Astrocyte (in vitro differentiated cells and primary cell): ENCODE measurements around the gene SNRPD3. TPM values are rescaled to one million over a fixed set of nuclear protein-coding genes. Genes with fewer than 3 reads are reported as not detected.

Source experiments
- DNase-seq: peaks from one replicate; pipeline ENCODE4 v3.0.0-alpha.2; 2010; ENCODE audit warnings: low read depth
- FAIRE-seq: peaks from 2 replicates; lab custom pipeline; 2011; peaks lifted over from hg19 to GRCh38; lab: Jason Lieb, UNC
- H2AFZ ChIP-seq: 2 replicates; pipeline ENCODE4 v1.6.0; 2012; ENCODE audit warnings: low read depth, low read length, inconsistent platforms
- H3K27ac ChIP-seq: 2 replicates; pipeline ENCODE4 v1.5.1; 2011; ENCODE audit warnings: low read depth, low read length, inconsistent platforms
- H3K27me3 ChIP-seq: 2 replicates; pipeline ENCODE4 v1.6.0; 2011; ENCODE audit warnings: low read length, inconsistent platforms; ENCODE audit not compliant: insufficient read depth
- H3K36me3 ChIP-seq: 2 replicates; pipeline ENCODE4 v1.5.1; 2011; ENCODE audit warnings: low read length, inconsistent platforms; ENCODE audit not compliant: insufficient read depth
- H3K4me1 ChIP-seq: 2 replicates; pipeline ENCODE4 v1.5.1; 2011; ENCODE audit warnings: low read length, inconsistent platforms; ENCODE audit not compliant: insufficient read depth
- H3K4me2 ChIP-seq: 2 replicates; pipeline ENCODE4 v1.6.0; 2012; ENCODE audit warnings: low read length, inconsistent platforms
- H3K4me3 ChIP-seq: 2 replicates; pipeline ENCODE4 v1.5.1; 2011; ENCODE audit warnings: low read depth, mild to moderate bottlenecking, low read length, inconsistent platforms; ENCODE audit not compliant: insufficient read depth
- H3K79me2 ChIP-seq: 2 replicates; pipeline ENCODE4 v1.6.0; 2012; ENCODE audit warnings: mild to moderate bottlenecking, low read length, inconsistent platforms; ENCODE audit not compliant: insufficient read depth
- H3K9ac ChIP-seq: 2 replicates; pipeline ENCODE4 v1.6.0; 2012; ENCODE audit warnings: mild to moderate bottlenecking, low read length, inconsistent platforms
- H3K9me3 ChIP-seq: 2 replicates; pipeline ENCODE4 v1.5.1; 2012; ENCODE audit warnings: low read depth, mild to moderate bottlenecking, low read length, inconsistent platforms; ENCODE audit not compliant: insufficient read depth
- H4K20me1 ChIP-seq: 2 replicates; pipeline ENCODE4 v1.6.0; 2012; ENCODE audit warnings: low read length, inconsistent platforms; ENCODE audit not compliant: insufficient read depth
- H3K27ac Mint-ChIP-seq: one replicate; pipeline ENCODE4 v1.8.0; 2021; ENCODE audit warnings: mild to moderate bottlenecking, mixed read lengths; ENCODE audit not compliant: unreplicated experiment
- H3K27me3 Mint-ChIP-seq: one replicate; pipeline ENCODE4 v1.8.0; 2021; ENCODE audit warnings: low read depth, mixed read lengths; ENCODE audit not compliant: unreplicated experiment
- H3K36me3 Mint-ChIP-seq: one replicate; pipeline ENCODE4 v1.8.0; 2021; ENCODE audit warnings: low read depth, mixed read lengths; ENCODE audit not compliant: unreplicated experiment
- H3K4me1 Mint-ChIP-seq: one replicate; pipeline ENCODE4 v1.8.0; 2021; ENCODE audit warnings: low read depth, mixed read lengths; ENCODE audit not compliant: unreplicated experiment
- H3K4me3 Mint-ChIP-seq: one replicate; pipeline ENCODE4 v1.8.0; 2021; ENCODE audit warnings: mild to moderate bottlenecking, moderate library complexity, mixed read lengths; ENCODE audit not compliant: unreplicated experiment
- H3K9me3 Mint-ChIP-seq: one replicate; pipeline ENCODE4 v1.8.0; 2021; ENCODE audit warnings: mild to moderate bottlenecking, mixed read lengths; ENCODE audit not compliant: unreplicated experiment
- EZH2 ChIP-seq: IDR thresholded peaks from 2 replicates; pipeline ENCODE4 v1.6.1; 2012; ENCODE audit warnings: mild to moderate bottlenecking, low read length, inconsistent platforms; ENCODE audit not compliant: insufficient read depth
- total RNA-seq: library from RNA; stranded (reverse); gene quantifications from 2 replicates; pipeline ENCODE4 v1.2.1, GENCODE V29; 2021
- TF ChIP-seq, protein P1 (sequence below): IDR thresholded peaks from 2 replicates; pipeline ENCODE4 v1.5.1; 2011; ENCODE audit warnings: low read depth, mild to moderate bottlenecking, inconsistent platforms, low read length, moderate library complexity; ENCODE audit not compliant: insufficient read depth

The SNRPD3 gene
- total RNA-seq, 1 donor from 2014 or later: 97.3 TPM

DNA sequence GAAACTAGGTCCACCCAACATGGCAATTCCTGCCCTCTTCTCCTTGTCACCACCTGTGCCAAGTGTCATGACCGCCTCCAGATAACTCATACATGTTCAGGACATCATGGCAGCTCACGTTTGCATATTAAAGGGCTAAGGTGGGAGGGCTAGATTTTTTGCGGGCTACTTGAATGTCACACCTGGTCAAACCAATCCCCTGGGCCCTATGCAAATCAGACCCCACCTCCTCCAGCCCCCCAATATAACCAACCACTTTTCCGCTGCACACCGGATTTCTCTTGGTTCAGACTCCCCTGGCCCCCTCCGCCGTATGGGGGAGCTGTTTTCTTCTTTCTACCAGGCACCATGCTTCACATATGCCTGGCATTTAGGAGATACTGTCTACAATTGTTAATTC lies 48.1 kb upstream of the SNRPD3 start:
- Histone ChIP-seq H3K27me3 (no peaks in the 10 kb centered on the region), H3K4me2 (no peak overlapping the region), H3K9me3 (no peaks in the 10 kb centered on the region), H3K4me1 (peaks cover 6% of the 10 kb centered on the region), H3K36me3 (no peaks in the 10 kb centered on the region), H2AFZ (no peak overlapping the region), H3K4me3 (no peak overlapping the region), H3K9ac (no peak overlapping the region), H3K27ac (no peak overlapping the region), H3K79me2 (no peaks in the 10 kb centered on the region), H4K20me1 (no peaks in the 10 kb centered on the region)
- TF ChIP-seq, protein P1, sequence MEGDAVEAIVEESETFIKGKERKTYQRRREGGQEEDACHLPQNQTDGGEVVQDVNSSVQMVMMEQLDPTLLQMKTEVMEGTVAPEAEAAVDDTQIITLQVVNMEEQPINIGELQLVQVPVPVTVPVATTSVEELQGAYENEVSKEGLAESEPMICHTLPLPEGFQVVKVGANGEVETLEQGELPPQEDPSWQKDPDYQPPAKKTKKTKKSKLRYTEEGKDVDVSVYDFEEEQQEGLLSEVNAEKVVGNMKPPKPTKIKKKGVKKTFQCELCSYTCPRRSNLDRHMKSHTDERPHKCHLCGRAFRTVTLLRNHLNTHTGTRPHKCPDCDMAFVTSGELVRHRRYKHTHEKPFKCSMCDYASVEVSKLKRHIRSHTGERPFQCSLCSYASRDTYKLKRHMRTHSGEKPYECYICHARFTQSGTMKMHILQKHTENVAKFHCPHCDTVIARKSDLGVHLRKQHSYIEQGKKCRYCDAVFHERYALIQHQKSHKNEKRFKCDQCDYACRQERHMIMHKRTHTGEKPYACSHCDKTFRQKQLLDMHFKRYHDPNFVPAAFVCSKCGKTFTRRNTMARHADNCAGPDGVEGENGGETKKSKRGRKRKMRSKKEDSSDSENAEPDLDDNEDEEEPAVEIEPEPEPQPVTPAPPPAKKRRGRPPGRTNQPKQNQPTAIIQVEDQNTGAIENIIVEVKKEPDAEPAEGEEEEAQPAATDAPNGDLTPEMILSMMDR: no peak
- TF ChIP-seq EZH2: no peak
- Mint-ChIP-seq H3K36me3 (no peaks in the 10 kb centered on the region), H3K27me3 (peaks cover 15% of the 10 kb centered on the region), H3K9me3 (no peaks in the 10 kb centered on the region), H3K4me1 (peaks cover 15% of the 10 kb centered on the region), H3K4me3 (no peak overlapping the region), H3K27ac (no peak overlapping the region)
- DNase-seq (no peak), FAIRE-seq (no peak)

DNA sequence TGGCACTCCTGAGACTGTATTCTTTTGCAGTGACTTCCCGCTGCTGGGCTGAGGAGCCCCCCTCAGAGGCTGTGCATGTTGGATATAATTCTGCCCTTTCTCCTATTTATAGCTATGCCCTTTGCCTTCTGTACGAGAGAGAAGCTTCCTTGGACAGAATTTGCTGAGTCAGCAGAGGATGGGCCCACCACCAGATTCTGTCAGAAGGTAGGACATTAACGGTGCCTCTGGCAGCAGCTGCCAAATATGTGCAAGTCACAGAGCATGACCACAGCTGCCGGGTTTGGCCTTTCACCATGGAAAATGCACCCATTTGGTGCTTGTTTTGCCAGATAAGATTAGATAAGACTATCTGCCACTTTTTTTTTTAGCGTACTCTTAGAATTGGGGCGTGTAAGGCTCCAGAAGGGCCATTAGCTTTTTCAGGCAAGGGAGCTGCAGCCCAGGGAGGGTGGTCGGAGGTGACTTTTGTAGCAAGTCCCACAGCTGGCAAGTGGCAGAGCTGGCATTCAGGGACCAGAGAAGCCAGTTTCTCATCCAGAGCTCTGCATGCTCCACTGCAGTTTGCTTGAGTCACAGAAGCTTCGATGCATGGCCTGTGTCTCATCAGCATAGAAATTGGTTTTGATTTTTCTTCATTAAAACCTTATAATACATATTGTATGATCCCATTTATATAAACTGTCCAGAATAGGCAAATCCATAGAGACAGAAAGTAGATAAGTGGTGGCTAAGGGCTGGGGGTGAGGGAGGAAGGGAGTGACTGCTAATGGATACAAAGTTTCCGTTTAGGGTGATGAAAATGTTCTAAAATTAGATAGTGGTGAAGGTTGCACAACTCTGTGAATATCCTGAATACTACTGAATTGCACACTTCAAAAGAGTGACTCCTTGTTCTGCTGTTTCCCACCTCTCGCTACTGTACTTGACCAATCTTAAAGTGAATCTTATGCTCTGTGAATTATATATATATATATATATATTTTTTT lies 44.9 kb upstream of the SNRPD3 start:
- no peak overlapping the region for H3K9ac ChIP-seq
- no peaks in the 10 kb centered on the region for H3K36me3 Mint-ChIP-seq
- DNase-seq: peak; percentile 74
- peak overlapping the region; percentile 58 for H3K27ac Mint-ChIP-seq
- no peak for TF ChIP-seq EZH2
- TF ChIP-seq, protein P1: no peak
- peaks cover 20% of the 10 kb centered on the region for H3K27me3 Mint-ChIP-seq
- no peak overlapping the region for H2AFZ ChIP-seq
- H4K20me1 ChIP-seq: no peaks in the 10 kb centered on the region
- no peak for FAIRE-seq
- H3K4me3 Mint-ChIP-seq: peak overlapping the region; percentile 15
- peaks cover 17% of the 10 kb centered on the region for H3K4me1 Mint-ChIP-seq
- no peak overlapping the region for H3K4me3 ChIP-seq
- H3K9me3 ChIP-seq: no peaks in the 10 kb centered on the region
- H3K79me2 ChIP-seq: no peaks in the 10 kb centered on the region
- H3K27ac ChIP-seq: no peak overlapping the region
- peaks cover 13% of the 10 kb centered on the region for H3K27me3 ChIP-seq
- no peak overlapping the region for H3K4me2 ChIP-seq
- no peaks in the 10 kb centered on the region for H3K36me3 ChIP-seq
- H3K4me1 ChIP-seq: peaks cover 7% of the 10 kb centered on the region
- H3K9me3 Mint-ChIP-seq: no peaks in the 10 kb centered on the region

DNA sequence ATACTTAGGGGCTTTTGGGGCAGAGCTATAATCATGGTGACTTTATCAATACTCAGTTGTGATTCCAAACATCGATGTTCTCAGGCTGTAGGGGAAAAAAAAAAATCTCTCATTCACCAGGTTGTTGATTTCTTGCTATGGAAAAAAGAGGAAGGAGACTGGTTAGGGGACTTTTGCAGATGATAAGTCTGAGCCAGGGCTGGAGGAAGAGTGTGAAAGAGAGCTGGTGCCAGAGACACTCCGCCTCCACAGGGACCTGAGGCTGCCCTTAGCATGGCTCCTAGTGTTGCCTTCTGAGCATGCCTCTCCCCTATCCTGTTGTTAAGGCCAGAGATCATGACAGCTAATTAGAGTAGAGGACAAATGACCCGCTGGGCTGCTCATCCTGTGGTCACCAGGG lies 43.8 kb upstream of the SNRPD3 start:
- Histone ChIP-seq H3K36me3 (no peaks in the 10 kb centered on the region), H3K4me3 (no peak overlapping the region), H4K20me1 (no peaks in the 10 kb centered on the region), H3K27me3 (peaks cover 13% of the 10 kb centered on the region), H3K27ac (no peak overlapping the region), H3K9me3 (no peaks in the 10 kb centered on the region), H3K9ac (no peak overlapping the region), H3K4me1 (peaks cover 10% of the 10 kb centered on the region), H2AFZ (no peak overlapping the region), H3K79me2 (no peaks in the 10 kb centered on the region), H3K4me2 (no peak overlapping the region)
- TF ChIP-seq, protein P1: no peak
- no peak for TF ChIP-seq EZH2
- FAIRE-seq (no peak), DNase-seq (no peak)
- Mint-ChIP-seq H3K36me3 (no peaks in the 10 kb centered on the region), H3K4me1 (peaks cover 20% of the 10 kb centered on the region), H3K27ac (no peak overlapping the region), H3K4me3 (no peak overlapping the region), H3K9me3 (no peaks in the 10 kb centered on the region), H3K27me3 (peaks cover 11% of the 10 kb centered on the region)
